GM19238 (cell line): ENCODE data around the gene TMEM245.

Source experiments
- DNase-seq: peaks from one replicate; pipeline ENCODE4 v3.0.0; 2011; ENCODE audit warnings: low spot score; ENCODE audit not compliant: insufficient read length

The TMEM245 gene

DNA sequence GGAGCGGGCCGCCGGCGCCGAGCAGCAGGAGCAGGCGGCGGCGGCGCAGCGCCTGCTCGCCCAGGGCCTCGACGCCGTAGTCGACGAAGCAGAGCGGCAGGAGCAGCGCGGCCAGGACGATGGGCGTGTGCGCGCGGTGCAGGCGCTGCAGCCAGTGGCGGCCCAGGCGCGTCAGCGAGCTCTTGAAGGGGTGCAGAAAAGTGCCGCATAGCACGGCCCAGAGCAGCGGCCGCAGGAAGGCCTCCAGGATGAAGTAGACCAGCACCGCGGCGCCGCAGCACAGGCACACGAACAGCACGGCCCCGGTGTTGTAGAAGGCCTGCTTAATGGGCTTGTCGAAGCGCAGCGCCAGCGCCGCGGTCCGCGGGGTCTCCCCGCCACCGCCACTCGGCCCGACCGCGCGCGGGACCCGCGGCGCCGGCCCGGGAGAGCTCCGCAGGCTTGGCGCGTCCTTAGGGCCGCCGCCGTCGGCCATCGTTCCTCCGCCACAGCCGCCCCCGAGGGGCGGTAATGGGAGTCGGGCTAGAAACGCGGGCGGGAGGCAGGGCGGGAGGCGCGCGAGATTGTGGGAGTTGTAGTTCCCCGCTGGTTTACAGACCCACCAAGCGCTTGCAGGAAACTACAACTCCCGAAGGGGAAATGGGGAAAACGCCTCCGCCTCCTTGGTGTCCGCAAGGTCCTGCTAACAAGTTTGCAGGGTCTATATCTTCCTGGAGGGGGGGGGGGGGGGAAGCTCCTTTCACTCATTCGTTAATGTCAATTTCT is at the start of gene TMEM245:
TSS of gene TMEM245 (minus strand) at position 509 of the 765 bp plus-strand sequence. CDS start at position 475, 34 bp downstream.
- peak; percentile 88 for DNase-seq

DNA sequence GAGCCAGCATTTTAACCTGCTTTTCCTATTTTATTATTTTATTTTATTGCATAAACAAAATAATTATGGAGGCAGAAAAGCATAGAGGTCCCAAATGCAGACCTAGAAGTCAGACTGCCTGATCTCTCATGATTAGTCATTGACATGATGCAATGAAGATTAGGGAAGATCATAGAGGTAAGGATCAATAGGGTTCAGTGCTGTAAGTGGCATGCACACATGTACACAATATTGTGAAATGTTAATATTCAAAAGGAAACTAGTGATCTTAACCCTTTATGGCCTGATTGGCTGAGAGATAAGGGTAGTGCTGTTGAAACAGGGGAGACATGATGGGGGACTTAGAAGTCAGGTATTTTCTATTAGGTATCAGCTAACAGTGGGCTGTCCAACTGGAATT is 48.4 kb upstream of the TMEM245 start:
- DNase-seq, result no peak

DNA sequence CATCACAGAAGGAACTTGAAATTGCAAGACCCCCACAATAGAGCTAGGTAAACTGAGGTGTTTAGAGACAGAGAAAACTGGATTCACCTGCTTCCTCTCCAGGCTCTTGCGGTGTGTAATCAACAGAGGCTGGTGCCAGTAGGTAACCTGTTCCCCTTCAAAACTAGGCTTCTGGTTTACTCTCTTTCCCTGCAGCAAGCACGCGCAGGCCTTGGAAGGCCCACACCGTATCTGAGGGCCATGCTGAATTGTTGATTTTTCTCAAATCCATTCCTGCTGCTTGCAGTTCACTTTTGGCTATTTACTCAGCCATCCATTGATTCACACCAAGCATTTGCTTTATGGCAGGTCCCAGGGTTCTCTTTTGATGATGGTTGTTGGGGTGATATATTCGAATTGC is 48.0 kb upstream of the TMEM245 start:
- DNase-seq, result no peak

DNA sequence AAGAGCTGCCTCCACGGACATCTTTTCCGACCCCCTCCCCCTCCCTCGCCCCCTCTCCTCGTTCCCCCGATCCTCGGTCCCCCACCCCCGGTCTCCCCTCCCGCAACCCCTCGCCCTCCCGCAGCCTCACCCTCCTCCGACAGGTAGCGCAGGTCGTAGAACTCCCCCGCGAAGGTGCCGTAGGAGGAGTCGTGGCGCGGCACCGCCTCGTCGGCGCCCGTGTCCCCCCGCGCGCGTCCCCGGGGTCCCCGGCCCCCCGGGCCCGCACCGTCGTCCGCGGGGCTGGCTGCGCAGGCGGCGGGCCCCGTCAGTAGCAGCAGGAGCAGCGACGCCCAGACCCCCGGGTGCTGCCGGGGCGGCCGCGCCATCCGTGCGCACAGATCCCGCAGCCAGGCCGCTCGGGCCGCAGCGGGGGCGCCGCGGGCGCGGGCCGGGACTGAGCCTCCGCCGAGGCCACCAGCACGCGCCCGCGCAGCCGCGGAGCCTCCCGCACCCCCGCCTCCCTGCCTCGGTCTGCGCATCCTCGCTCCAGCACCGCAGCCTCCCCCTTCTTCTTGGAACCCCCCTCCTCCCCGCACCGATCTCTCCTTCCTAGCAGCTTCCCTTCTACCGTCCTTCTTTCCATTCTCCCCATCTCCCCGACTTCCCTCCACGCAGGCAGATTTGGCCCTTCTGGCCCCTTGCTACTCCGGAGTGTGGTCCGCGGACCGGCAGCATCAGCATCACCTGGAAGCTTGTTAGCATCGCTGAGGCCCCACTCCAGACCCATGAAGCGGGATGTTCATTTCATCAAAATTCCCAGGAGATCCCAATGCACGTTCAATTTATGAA is 47.2 kb upstream of the TMEM245 start, which contains the start of gene FRRS1L:
TSS of gene FRRS1L (minus strand) at position 479 of the 831 bp plus-strand sequence. CDS start at position 368, 111 bp downstream.
- no peak for DNase-seq

DNA sequence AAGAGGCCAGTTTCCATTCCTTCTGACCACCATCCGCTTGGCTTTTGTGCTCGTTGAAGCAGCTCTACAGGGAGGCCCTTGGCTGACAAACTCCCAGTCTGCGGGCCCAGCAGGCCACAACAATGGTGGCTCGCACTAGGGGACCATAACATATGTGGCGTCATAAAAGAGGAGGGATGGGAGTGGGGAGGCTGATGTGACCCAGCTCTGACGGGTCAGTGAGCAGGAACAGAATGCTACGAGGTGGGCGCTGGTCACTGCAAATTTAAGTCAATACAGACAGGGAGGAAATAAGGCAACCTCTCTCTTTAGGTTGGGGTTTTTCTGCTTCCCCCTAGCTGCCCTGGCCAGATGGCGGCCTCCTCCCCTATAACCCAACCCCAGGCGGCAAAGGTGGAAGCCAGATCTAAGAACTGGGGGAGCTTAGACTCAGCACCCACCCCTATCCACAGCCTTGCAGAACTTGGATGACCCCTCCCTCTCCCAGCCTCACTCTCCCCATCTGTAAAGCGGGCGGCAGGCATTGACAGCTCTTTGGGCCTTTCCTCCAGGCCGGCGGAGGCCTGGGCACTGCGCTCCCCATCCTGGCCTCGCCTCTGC is 46.5 kb upstream of the TMEM245 start:
- no peak for DNase-seq

DNA sequence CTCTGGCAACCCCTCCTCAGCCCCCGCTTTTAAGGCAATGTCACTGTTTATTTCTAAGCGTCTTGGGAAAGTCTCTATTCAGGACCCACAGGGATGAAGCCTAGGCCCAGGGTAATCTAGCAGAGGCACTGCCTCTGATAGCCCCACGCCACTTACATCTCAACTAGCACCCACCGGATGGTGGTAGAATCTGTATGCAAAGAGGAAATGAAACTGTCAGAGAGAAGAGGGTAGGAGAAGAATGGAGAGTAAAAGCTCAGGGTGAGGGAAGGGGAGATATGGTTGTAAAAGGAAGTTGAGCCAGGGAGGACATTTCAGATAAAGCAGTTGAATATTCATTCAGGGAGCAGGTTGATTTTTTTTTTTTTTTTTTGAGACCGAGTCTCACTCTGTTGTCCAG is 44.3 kb upstream of the TMEM245 start:
- no peak for DNase-seq

DNA sequence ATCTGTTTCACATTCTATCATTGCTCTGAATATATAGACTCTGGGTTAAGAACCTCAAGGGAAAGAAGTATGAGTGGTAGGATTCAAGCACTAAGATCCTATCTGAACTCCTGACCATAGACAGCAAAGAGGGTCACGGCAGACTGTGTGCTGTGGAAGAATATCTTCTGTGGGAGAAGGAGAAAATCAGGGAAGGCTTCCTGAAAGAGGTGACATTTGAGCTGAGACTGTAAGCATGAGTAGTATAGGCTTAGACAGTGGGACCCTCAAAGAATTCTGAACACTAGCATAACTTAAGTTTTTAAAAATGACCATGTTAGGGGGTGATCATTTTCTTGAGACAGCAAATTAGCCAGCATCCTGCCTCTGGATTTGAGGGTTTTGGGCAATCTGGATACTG is 43.4 kb upstream of the TMEM245 start:
- no peak for DNase-seq

DNA sequence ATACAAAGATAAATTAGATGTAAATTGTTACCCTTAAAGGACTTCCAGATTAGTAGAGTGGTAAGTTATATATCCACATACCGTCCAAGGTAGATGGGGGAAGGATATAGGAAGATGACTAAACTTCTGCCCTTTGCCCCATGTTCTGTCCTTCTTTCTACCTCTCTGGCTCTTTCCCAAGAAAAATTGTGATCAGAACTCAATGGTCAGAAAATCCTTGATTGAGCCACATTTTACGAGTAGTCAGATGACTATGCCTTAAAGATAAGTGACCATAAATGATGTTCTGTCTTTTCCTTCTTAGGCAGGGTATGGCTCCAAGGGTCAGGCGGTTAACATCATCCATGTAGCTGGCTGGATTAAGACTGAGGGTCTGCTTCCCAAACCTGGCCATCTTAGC is 42.9 kb upstream of the TMEM245 start:
- no peak for DNase-seq

DNA sequence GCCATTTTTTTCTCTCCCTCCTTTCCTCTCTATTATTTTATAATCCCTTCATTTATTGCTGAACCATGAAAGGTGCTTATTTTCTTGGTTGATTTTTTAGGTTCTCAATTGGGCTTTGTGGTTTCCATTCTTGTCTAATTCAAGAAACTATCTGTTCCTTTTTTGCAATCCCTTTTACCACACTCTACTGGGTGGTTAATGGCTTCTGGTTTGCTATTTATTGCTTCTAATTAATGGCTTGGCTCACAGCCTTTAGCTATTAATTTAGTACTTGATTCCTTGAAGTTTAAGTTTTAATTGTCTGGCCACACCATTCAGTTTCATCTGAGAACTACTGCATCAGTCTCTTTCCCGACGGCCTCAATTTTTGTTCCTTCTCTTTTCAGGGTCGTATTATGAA is 41.7 kb upstream of the TMEM245 start:
- no peak for DNase-seq

DNA sequence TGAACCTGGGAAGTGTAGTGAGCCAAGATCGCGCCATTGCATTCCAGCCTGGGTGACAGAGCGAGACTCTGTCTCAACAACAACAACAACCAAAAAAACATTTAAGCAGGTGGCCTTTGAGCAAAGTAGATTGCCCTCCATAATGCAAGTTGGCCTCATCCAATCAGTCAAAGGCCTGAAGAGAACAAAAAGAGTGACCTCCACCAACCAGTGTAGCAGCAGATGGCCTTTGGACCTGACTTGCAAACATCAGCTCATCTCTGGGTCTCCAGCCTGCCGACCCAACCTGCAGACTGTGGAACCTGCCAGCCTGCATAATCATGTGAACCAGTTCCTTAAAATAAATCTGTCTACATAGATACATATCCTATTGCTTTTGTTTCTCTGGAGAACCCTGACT is 39.8 kb upstream of the TMEM245 start:
- no peak for DNase-seq

DNA sequence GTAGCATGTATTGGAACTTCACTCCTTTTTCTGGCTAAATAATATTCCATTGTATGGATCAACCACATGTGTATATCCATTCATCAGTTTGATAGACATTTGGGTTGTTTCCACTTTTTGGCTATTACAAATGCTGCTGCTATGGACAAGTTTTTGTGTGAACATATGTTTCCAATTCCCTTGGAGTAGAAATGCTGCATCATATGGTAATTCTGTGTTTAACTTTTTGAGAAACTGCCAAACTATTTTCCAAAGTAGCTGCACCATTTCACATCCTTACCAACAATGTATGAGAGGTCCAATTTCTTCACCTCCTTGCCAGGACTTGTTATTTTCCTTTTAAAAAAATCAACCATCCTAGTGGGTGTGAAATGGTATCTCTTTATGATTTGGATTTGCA is 38.9 kb upstream of the TMEM245 start:
- no peak for DNase-seq

DNA sequence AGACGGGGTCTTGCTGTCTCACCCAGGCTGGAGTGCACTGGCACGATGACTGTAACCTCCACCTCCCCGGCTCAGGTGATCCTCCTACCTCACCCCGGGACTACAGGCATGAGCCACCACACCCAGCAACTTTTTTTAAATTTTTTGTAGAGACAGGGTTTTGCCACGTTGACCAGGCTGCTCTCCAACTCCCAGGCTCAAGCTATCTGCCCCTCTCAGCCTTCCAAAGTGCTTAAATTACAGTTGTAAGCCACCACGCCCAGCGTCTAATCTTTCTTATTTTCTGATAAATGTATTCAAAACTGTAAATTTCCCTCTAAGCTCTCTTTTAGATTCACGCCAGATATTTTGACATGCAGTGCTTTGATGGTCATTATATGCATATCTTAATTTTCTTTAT is 37.0 kb upstream of the TMEM245 start:
- DNase-seq, result no peak

DNA sequence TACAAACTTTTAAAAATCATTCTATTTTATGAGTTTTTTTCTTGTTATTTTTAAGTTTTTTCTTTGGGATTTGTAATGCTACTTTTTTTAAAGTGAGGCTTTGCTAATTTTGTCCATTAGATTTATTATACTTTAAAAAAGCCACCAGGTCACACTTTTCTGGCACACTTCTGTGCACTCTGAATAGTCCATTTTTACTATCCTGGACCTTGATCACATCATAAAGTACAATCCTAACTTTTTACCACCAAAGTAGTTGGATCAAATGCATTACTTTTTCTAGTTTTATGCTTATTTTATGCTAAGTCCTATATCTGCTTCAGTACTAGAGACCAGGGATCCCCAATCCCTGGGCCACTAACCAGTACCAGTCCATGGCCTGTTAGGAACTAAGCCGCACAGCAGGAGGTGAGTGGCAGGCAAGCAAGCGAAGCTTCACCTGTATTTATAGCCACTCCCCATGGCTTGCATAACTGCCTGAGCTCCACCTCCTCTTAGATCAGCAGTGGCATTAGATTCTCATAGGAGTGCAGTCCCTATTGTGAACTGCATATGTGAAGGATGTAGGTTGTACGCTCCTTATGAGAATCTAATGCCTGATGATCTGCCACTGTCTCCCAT is 31.3 kb upstream of the TMEM245 start:
- DNase-seq, result no peak

DNA sequence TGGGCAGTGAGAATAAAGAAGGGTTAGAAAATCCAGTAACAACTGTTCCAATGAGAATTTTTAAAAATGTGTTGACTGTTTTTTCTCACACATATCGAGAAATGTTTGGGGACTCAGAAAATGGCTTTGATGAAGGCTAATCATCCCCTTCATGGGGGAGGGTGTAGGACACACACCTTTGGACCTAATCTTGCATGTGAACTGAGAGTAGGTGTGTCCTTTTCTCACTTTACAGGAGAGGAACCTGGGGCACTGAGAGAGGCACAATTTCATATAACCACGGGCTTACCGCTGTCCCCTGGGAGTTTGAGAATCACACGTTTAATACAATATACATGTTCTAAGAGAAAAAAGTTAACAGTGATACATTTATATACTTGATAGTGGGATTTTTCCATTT is 30.0 kb upstream of the TMEM245 start:
- DNase-seq, result no peak

DNA sequence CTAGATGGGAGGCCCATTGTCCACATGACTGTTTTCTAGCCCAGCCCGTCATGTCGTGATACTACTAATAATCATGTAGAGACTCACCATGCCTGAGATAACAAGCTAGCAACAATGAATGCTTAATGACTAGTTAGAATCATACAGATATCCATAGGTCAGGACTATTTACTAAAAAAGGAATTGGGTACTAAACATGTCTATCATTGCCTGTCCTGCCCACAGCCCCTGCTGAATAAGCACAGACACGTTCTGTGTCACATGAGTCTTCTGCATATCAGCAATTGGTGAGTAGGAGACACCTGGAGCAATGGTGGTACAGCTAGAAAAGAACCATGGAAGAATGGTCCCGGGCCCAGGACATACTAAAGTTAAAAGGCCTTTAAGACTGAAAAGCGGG is 29.3 kb upstream of the TMEM245 start:
- no peak for DNase-seq

DNA sequence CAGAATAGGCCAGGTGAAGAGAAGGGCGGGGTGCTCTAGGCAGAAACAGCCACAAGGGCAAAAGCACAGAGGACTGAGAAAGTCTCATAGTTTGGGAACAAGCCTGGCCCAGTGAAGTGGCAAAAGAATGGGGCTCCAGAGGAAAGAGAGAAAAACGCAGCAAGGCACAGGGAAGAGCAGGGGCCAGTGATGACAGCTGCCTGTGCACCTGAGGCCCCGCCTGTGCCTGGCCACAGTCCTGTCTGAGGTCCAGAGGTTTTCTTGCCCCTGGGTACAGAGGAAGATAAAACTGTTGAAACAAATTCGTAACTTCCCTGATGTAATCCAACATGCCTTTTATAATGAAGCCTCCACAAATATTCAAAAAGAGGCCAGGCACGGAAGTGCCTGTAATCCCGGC is 25.3 kb upstream of the TMEM245 start:
- no peak for DNase-seq

DNA sequence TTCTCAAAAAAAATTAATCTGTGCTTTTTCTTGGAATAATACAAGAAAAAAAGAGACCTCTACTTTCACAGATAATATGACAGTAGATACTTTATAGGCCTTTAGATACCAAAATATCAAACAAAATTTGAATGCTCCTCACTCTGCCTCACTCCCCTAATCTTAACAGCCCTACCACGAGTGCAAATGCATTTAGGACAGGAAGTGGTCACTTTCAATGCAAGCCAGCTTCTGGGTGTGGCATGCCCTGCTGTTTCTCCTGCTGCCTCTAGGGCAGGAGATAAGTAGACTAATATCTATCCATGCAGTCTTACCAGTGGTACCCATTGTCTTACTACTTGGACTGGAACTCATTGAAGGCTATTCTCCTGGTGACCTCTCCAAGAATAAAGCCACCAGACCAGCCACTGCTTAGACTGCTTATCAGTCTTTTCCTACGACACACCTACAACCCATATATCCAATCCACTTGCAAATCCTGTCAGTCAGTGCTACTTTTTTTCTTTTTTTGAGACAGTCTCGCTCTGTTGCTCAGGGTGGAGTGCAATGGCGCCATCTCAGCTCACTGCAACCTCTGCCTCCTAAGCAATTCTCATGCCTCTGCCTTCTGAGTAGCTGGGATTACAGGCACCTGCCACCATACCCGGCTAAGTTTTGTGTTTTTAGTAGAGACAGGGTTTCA is 24.3 kb upstream of the TMEM245 start:
- peak; percentile 37 for DNase-seq

DNA sequence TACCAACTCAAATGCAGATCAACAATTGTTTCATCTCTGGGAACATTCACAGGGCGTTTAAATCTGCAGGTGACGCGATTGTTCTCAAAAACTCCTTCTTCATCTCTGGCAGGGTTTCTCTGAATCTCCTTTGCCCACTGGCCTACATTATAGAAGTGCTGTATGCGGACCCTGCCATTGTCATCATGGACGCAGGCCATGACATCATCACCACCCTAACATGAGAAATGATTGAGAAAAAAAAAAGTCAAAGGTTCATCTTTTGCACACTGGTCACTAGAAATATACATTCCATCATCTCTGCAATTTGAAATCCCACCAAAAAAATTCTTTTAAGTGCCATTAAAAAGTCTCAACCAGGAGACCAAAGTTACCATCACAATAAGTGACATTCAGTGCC is 21.6 kb upstream of the TMEM245 start:
- no peak for DNase-seq

DNA sequence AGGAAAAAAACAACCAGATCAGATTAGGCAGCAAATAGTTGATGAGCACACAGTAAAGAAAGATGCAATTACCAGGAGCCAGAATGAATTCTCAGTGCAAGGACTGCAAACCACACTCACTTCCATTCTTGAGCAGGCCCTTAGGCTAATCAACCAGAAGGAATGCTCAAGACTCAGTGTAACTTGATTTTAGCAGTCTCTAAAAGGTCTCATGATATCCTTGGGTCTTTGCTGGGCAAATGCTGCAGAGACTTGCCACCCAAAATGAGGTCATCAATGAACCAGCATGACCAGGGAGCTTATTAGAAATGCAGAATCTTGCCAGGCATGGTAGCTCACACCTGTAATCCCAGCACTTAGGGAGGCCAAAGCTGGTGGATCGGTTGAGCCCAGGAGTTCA is 20.1 kb upstream of the TMEM245 start:
- no peak for DNase-seq

DNA sequence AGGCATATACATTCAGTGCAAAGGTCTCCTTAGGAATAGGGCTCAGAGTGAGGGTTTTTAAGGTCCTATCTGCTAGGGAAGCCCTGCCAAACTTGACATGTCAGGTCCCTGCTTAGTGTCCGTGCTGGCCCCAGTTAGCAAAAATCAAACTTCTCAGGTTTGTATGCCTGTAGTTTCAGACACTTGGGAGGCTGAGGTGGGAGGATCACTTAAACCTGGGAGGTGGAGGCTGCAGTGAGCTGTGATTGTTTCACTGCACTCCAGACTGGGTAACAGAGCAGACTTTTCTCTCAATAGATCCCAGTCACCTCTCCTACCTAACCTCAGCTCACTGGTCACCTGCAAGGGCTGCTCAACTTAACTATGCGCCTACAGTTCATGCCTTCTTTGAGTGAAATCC is 18.7 kb upstream of the TMEM245 start:
- no peak for DNase-seq

DNA sequence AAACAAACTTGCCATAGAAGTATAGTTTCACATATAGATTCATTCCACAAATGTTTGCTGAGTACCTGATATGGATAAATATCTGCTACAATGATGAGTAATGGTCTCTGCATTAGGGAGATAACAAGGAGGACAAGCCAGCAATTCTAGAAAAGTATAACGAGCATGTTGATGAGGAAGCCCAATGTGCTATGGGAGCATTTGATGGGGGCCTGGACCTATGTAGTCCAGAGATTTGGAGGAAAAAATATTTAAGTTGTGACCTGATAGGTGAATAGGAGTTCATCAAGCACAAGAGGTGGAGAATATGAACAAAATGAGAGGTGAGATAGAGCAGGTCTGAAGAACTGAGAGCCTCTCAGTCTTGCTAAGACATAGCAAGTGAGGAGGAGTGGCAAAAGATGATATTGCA is 14.4 kb upstream of the TMEM245 start:
- DNase-seq, result no peak
